ENCODE data around the gene NAXE. TPM values are rescaled to one million over a fixed set of nuclear protein-coding genes. Genes with fewer than 3 reads are reported as not detected.
"Not testable (repeated sequence)": the region's sequence is repeated elsewhere in the genome, so short reads cannot be mapped to it uniquely, and the experiment has no call there.

The NAXE gene
- 29.7 and 30.1 TPM in 2 replicates for total RNA-seq (2014; rRNA removed; shearing (Covaris generic))

DNA sequence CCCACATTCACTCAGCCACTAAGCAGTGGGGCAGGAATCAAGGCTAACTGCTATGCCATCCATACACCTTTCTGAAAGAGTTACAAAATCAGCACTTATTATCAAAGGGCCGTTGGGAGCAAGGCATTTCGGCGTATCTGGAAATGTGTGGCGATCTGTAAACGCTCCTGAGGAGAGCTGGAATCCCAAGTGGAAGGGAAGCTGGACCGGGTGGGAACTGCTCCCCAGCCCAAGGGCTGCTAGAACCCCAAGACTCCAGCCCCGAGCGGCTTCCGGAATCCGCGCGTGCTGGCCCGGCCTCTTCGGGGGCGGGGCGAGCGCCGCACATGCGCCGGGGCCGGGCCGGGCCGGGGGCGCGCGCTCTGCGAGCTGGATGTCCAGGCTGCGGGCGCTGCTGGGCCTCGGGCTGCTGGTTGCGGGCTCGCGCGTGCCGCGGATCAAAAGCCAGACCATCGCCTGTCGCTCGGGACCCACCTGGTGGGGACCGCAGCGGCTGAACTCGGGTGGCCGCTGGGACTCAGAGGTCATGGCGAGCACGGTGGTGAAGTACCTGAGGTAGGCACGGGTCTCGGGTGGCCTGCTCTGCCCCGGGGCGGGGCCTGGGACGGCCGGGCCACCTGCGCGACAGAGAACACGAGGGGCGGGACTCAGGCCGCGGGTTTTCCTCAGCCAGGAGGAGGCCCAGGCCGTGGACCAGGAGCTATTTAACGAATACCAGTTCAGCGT is at the start of gene NAXE:
NAXE (plus strand) TSS at position 345 of the 726 bp plus-strand sequence; CDS start at position 374, 29 bp downstream.
- no peak within 1 kb of the TSS; the same call in 1 of the 2 replicates for H3K27ac ChIP-seq
- H3K9me3 ChIP-seq (replicated peaks), result no peaks in the 10 kb centered on the region
- H3K4me1 ChIP-seq, result peaks cover 4% of the 10 kb centered on the region; the same call in 1 of the 2 replicates
- H3K36me3 ChIP-seq, result peaks cover 12% of the 10 kb centered on the region
- peak; percentile 68 to 77 for DNase-seq
- peak within 1 kb of the TSS; percentile 68 for H3K4me3 ChIP-seq
- no peaks in the 10 kb centered on the region for H3K27me3 ChIP-seq

DNA sequence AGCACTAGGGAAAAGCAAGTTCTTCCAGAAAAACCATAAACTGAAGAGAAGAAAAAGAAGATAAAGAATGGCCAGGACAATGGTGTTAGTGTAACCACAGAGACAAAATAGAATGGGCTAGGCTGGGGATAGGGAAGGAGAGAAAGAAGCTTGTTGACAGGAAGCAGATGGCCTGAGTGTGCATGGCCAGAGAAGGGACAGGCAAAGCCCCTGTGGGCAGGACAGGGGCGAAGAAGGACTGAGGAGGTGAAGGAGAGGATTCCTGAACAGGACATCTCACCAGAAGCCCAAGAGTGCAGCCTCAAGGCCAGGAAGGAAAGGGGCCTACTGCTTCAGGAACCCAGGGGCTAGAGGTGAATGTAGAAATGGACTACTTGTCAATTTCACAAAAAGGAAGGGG is 48.5 kb upstream of the NAXE start:
- Histone ChIP-seq H3K9me3 (replicated peaks) (no peaks in the 10 kb centered on the region), H3K36me3 (peaks cover 16% of the 10 kb centered on the region; the same call in 1 of the 2 replicates), H3K27ac (no peak overlapping the region), H3K27me3 (no peaks in the 10 kb centered on the region), H3K4me1 (no peaks in the 10 kb centered on the region), H3K4me3 (no peak overlapping the region)
- DNase-seq, result no peak

DNA sequence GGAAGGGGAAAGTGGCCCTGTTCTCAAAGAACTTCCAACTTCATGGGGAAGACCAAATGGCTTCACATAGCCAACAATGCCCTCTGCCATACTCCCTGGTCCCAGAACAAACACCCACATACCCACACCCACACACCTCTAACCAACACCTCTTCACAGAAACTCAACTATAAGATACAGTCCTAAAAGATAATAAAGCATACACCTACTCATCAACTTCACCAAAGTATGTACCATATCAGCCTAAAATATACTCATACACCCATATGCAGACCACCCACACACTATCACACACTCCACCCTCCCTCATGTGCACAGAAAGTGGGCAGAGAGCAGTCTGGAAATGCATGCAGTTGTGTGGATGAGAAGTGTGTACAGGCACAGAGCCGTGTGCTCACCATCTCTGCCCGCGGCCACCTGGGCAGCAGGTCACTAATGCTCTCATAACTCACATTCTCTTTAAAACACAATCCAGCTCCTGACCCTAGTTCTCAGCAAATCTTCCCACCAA is 46.9 kb upstream of the NAXE start:
- no peak for DNase-seq
- no peaks in the 10 kb centered on the region for H3K9me3 ChIP-seq (replicated peaks)
- H3K27ac ChIP-seq, result no peak overlapping the region
- no peaks in the 10 kb centered on the region for H3K4me1 ChIP-seq
- no peak overlapping the region for H3K4me3 ChIP-seq
- peaks cover 14% of the 10 kb centered on the region; the same call in 1 of the 2 replicates for H3K36me3 ChIP-seq
- no peaks in the 10 kb centered on the region for H3K27me3 ChIP-seq

DNA sequence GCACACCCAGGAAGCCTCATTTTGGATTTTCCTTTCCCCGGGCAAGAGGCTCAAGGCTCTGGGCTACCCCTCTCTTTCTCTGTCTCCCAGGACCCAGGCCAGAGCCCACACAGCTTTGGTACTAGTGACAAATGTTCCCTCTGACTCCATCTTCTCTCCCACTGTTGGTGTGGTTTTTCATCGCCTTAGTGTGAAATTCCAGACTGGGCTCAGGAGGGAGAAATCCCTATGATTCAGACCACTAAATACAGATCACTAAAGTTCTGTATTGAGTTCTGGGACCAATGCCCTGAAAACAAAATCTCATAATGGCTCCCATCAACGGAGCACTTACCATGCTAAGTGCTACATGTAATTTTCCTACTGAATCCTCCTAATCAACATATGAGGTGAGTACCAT is 45.3 kb upstream of the NAXE start:
- peaks cover 9% of the 10 kb centered on the region; the same call in 1 of the 2 replicates for H3K36me3 ChIP-seq
- no peak for DNase-seq

DNA sequence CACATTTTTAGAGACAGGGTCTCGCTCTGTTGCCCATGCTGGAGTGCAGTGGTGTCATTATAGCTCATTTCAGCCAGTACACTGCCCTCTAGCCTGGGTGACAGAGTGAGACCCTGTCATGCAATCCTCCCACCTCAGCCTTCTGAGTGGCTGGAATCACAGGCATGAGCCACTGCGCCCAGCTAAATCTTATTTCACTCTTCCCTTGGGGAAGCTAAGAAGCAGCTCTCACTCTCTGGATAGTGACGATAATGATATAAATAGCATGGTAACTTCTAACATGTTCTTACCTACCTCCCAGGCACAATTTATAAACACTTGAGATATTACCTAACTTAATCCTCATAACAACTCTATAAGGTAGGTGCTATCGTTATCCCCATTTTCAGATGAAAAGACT is 44.1 kb upstream of the NAXE start:
- Histone ChIP-seq H3K36me3 (peaks cover 13% of the 10 kb centered on the region; the same call in 1 of the 2 replicates), H3K9me3 (replicated peaks) (no peaks in the 10 kb centered on the region), H3K4me1 (no peaks in the 10 kb centered on the region), H3K4me3 (no peak overlapping the region), H3K27me3 (no peaks in the 10 kb centered on the region), H3K27ac (no peak overlapping the region)
- DNase-seq, result no peak

More for the DNA sequence above, 45.3 kb upstream of the NAXE start:
- Histone ChIP-seq H3K4me3 (no peak overlapping the region), H3K4me1 (no peaks in the 10 kb centered on the region), H3K27ac (no peak overlapping the region), H3K9me3 (replicated peaks) (no peaks in the 10 kb centered on the region), H3K27me3 (no peaks in the 10 kb centered on the region)

DNA sequence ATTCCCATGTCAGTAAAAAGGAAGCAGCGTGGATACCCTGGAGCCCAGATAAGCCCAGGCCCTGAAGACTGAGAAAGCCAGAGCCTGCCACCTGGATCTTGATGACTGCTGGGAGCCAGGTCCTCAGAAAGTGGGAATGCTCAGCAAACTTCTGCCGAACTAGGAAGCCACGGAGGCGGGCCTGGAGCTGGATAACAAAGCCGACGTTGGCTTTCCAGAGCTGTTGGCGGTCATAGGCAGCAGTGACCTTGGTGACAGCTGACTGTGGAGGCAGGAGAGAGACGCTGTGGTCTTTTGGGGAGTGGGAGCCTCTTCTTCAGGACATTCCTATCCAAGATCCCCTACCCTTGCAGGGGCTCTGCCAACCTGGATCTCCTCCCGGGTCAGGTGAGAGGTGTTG is 43.6 kb upstream of the NAXE start:
- Histone ChIP-seq H3K9me3 (replicated peaks) (no peaks in the 10 kb centered on the region), H3K27ac (no peak overlapping the region), H3K27me3 (no peaks in the 10 kb centered on the region), H3K4me3 (no peak overlapping the region), H3K4me1 (no peaks in the 10 kb centered on the region), H3K36me3 (peaks cover 15% of the 10 kb centered on the region; the same call in 1 of the 2 replicates)
- no peak for DNase-seq

DNA sequence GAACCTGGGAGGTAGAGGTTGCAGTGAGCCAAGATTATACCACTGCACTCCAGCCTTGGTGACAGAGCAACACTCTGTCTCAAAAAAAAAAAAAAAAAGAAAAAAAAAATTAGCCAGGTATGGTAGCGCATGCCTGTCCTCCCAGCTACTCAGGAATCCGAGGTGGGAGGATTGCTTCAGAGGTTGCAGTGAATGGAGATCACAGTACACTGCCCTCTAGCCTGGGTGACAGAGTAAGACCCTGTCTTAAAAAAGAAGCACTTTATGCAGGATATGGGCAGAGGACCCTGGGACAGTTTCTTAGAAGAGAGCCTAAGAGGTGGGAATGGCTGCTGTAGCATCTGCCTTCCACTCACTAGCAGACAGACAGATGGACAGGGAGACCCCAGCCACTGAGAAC is 42.2 kb upstream of the NAXE start:
- no peaks in the 10 kb centered on the region for H3K9me3 ChIP-seq (replicated peaks)
- no peak for DNase-seq
- no peak overlapping the region for H3K27ac ChIP-seq
- H3K27me3 ChIP-seq, result no peaks in the 10 kb centered on the region
- no peak overlapping the region for H3K4me3 ChIP-seq
- peaks cover 15% of the 10 kb centered on the region; the same call in 1 of the 2 replicates for H3K36me3 ChIP-seq
- H3K4me1 ChIP-seq, result no peaks in the 10 kb centered on the region

DNA sequence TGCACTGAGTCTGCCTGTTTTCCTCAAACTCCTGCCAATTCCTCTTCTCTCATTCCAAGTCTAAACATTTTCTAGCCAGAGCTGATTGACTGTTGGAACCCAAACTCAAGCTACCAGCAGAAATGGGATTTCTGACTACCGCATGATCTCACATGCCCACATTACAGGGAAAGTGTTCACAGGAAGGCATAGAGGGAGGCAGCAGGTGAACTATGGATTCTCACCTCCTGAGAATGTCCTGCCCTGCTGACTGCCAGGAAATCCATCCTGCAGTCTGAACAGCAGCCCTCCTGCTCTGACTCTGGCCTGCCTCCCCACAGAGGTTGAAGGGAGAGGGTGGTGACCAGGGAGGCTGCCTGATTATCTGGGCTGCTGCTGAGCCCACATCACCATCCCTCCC is 41.7 kb upstream of the NAXE start:
- Histone ChIP-seq H3K27ac (no peak overlapping the region), H3K9me3 (replicated peaks) (no peaks in the 10 kb centered on the region), H3K4me3 (no peak overlapping the region), H3K36me3 (peaks cover 18% of the 10 kb centered on the region; the same call in 1 of the 2 replicates), H3K4me1 (no peaks in the 10 kb centered on the region), H3K27me3 (no peaks in the 10 kb centered on the region)
- DNase-seq, result no peak

DNA sequence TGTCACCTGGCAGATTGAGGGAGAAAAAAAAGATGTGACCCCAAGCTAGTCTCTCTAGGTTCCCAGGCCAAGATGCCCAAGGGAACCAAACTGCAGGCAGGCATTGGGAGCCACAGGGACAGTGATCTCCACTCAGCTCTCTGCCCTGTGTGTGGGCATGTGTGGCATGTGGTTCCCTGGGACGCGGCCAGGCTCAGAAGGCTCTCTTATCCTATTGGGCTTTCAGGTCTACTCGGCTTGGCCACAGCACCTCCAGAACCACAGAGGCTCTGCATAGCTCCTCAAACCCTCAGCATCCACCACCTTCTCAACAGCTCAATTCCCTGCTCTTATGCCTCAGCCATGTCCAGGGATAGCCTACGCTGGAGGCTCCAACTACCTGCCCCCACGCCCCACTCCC is 41.2 kb upstream of the NAXE start:
- H3K27me3 ChIP-seq, result no peaks in the 10 kb centered on the region
- no peak overlapping the region for H3K4me3 ChIP-seq
- no peaks in the 10 kb centered on the region for H3K4me1 ChIP-seq
- peaks cover 21% of the 10 kb centered on the region; the same call in 1 of the 2 replicates for H3K36me3 ChIP-seq
- no peak overlapping the region for H3K27ac ChIP-seq
- DNase-seq, result no peak
- no peaks in the 10 kb centered on the region for H3K9me3 ChIP-seq (replicated peaks)

DNA sequence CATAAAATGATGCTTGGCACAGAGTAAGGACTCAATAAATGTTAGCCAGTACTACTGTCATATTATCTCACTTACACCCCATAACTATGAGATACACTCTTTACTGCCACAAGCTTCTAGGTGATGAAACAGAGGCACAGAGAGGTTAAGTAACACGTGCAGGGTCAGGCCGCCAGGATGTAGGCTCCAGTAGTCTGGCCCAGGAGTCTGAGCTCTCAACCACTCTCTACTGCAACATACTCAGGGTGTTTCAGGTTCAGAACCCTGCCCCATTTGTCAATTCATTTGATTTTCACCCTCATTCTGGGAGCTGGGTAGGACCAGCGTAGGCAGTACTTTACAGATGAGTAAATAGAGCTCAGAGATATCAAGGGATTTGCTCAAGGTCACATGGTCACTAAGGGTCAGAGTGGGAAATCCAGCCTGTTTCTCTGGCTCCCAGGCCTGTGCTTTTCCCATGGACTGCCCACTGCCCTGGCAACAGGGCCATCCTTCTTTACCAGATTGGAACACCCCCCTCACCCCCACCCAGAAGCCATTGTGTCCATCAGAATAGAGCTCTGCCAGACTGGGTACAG is 40.4 kb upstream of the NAXE start:
- no peak for DNase-seq
- peaks cover 29% of the 10 kb centered on the region for H3K36me3 ChIP-seq
- no peak overlapping the region for H3K4me3 ChIP-seq
- H3K27me3 ChIP-seq, result no peaks in the 10 kb centered on the region
- no peaks in the 10 kb centered on the region for H3K4me1 ChIP-seq
- no peak overlapping the region for H3K27ac ChIP-seq
- no peaks in the 10 kb centered on the region for H3K9me3 ChIP-seq (replicated peaks)

DNA sequence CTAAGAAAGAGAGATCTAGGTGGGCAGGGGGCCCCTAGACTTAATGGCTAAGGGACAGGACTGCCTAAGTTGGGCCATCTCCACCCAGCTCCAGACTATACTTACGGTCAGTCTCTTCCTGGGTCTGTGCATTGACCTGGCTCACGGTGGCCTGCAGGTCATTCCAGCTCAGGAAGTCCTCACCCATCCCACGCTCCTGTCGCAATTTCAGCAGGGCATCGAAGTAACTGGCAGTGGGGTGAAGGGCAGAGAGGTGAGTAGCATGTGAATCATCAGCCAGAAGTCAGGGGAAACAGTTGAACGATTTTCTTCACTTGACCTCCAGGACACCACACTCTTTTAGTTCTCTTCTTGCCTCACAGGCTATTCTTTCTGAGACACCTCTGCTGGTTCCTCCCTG is 39.7 kb upstream of the NAXE start:
- H3K4me1 ChIP-seq, result no peaks in the 10 kb centered on the region
- H3K36me3 ChIP-seq, result peaks cover 31% of the 10 kb centered on the region
- no peaks in the 10 kb centered on the region for H3K9me3 ChIP-seq (replicated peaks)
- no peaks in the 10 kb centered on the region for H3K27me3 ChIP-seq
- no peak overlapping the region for H3K4me3 ChIP-seq
- no peak overlapping the region for H3K27ac ChIP-seq
- no peak for DNase-seq

DNA sequence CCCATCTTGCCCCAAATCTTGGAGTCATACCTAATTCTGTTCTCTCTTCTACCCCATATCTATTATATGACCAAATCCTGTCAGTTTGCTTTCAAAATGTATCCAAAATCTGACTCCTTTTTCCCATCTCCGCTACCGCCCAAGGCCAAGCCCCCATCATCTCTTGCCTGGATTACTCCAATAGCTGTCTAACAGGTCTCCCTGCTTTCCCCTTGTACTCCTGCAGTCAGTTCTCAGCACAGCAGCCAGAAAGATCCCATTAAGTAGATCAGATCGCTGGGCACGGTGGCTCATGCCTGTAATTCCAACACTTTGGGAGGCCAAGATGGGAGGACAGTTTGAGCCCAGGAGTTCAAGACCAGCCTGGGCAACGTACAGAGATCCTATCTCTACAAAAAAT is 39.1 kb upstream of the NAXE start:
- DNase-seq, result no peak
- no peaks in the 10 kb centered on the region for H3K4me1 ChIP-seq
- H3K36me3 ChIP-seq, result peaks cover 31% of the 10 kb centered on the region
- H3K9me3 ChIP-seq (replicated peaks), result no peaks in the 10 kb centered on the region
- H3K27ac ChIP-seq, result no peak overlapping the region
- H3K27me3 ChIP-seq, result no peaks in the 10 kb centered on the region
- no peak overlapping the region for H3K4me3 ChIP-seq

DNA sequence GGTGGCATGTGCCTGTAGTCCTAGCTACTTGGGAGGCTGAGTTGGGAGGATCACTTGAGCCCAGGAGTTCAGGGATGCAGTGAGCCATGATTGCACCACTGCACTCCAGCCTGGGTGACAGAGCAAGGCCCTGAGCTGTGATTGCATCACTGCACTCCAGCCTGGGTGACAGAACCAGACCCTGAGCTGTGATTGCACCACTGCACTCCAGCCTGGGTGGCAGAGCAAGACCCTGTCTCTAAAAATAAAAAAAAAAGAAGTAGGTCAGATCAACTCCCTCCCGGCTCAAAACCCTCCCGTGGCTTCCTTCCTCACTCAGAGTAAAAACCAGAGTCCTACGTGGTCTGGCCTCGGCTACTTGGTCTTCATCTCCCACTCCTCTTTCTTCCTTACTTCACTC is 38.6 kb upstream of the NAXE start:
- not testable (repeated sequence) for DNase-seq; H3K4me1 ChIP-seq; H3K27ac ChIP-seq; H3K4me3 ChIP-seq; H3K9me3 ChIP-seq (replicated peaks); H3K27me3 ChIP-seq
- H3K36me3 ChIP-seq, result peaks cover 30% of the 10 kb centered on the region

DNA sequence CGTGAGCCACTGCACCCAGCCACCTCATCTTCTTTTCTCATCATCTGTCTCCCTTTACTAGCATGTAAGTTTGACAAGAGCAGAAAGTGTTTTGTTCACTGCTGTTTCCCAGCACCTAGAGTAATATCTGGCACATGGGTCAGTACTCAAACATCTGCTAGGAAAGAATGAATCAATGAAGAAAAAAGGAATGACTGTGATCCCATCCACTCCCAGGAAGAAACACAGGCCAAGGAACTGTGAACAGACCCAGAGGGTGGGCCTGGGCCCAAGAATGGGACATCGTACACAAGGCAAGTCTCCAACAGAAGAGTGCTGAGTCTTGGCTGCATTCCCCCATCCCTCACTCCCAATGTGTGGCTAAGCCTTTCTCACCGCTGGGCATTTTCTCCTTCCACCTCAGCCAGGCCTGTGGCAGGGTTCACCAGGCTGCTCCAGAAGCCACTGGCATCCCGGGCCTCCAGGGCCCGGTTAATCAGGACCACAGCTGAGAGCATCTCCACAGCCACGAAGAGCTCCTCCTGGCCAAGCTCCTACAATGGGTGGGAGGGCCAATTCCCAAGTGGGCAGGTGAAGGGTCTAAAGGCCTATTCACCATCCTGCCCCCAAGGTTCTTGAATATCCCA is 37.6 kb upstream of the NAXE start:
- Histone ChIP-seq H3K27me3 (no peaks in the 10 kb centered on the region), H3K9me3 (replicated peaks) (no peaks in the 10 kb centered on the region)
- DNase-seq, result no peak

DNA sequence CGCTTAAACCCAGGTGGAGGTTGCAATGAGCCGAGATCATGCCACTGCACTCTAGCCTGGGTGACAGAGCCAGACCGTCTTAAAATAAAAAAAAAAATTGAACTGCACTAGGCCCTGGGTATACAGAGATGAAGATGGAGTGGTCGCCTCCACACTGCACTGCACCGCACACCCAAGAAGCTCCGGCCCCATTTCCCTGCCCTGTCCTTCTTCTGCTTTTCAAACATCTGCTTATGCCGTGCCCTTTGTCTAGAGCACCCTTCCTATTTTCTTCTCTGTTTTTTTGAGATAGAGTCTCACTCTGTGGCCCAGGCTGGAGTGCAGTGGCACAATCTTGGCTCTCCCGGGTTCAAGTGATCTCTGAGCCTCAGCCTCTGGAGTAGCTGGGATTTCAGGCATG is 36.6 kb upstream of the NAXE start:
- H3K9me3 ChIP-seq (replicated peaks), result no peaks in the 10 kb centered on the region
- no peak for DNase-seq
- H3K27me3 ChIP-seq, result no peaks in the 10 kb centered on the region
- peaks cover 30% of the 10 kb centered on the region for H3K36me3 ChIP-seq
- no peaks in the 10 kb centered on the region for H3K4me1 ChIP-seq
- H3K27ac ChIP-seq, result no peak overlapping the region
- H3K4me3 ChIP-seq, result no peak overlapping the region

More for the DNA sequence above, 37.6 kb upstream of the NAXE start:
- no peak overlapping the region for H3K27ac ChIP-seq
- H3K4me1 ChIP-seq, result no peaks in the 10 kb centered on the region
- no peak overlapping the region for H3K4me3 ChIP-seq
- H3K36me3 ChIP-seq, result peaks cover 27% of the 10 kb centered on the region
